Hepatocyte (in vitro differentiated cells): ENCODE data around the gene FBXO2. TPM values are rescaled to one million over a fixed set of nuclear protein-coding genes. Genes with fewer than 3 reads are reported as not detected.

Source experiments
- DNase-seq: peaks from one replicate; pipeline ENCODE4 v3.0.0-alpha.2; 2016; ENCODE audit warnings: low spot score
- H2AFZ ChIP-seq: fragments of 200-600 bp; sonication (generic); 2 replicates; pipeline ENCODE4 v1.6.0; 2016; ENCODE audit warnings: antibody characterized with exemption, mild to moderate bottlenecking
- H3K27ac ChIP-seq: fragments of 200-600 bp; sonication (generic); 2 replicates; pipeline ENCODE4 v1.5.1; 2016; ENCODE audit warnings: mild to moderate bottlenecking
- H3K27me3 ChIP-seq: fragments of 200-600 bp; sonication (generic); 2 replicates; pipeline ENCODE4 v1.6.1; 2016
- H3K36me3 ChIP-seq: fragments of 200-600 bp; sonication (generic); replicated peaks from 2 replicates; pipeline ENCODE4 v1.5.1; 2016; ENCODE audit warnings: low read depth; ENCODE audit not compliant: insufficient read depth
- H3K4me1 ChIP-seq: fragments of 200-600 bp; sonication (generic); 2 replicates; pipeline ENCODE4 v1.5.1; 2016; ENCODE audit warnings: mild to moderate bottlenecking, moderate library complexity; ENCODE audit not compliant: insufficient read depth
- H3K4me2 ChIP-seq: fragments of 200-600 bp; sonication (generic); 2 replicates; pipeline ENCODE4 v1.6.0; 2016
- H3K4me3 ChIP-seq: fragments of 200-600 bp; sonication (generic); 2 replicates; pipeline ENCODE4 v1.5.1; 2016; ENCODE audit warnings: mild to moderate bottlenecking
- H3K79me2 ChIP-seq: fragments of 200-600 bp; sonication (generic); 2 replicates; pipeline ENCODE4 v1.6.0; 2017; ENCODE audit warnings: mild to moderate bottlenecking
- H3K9me2 ChIP-seq: fragments of 200-600 bp; sonication (generic); replicated peaks from 2 replicates; pipeline ENCODE4 v1.6.0; 2017; ENCODE audit warnings: mild to moderate bottlenecking; ENCODE audit not compliant: insufficient read depth
- H3K9me3 ChIP-seq: fragments of 200-600 bp; sonication (generic); 2 replicates; pipeline ENCODE4 v1.5.1; 2016; ENCODE audit warnings: low read depth, mild to moderate bottlenecking
- H4K20me1 ChIP-seq: fragments of 200-600 bp; sonication (generic); 2 replicates; pipeline ENCODE4 v1.6.0; 2016; ENCODE audit warnings: mild to moderate bottlenecking; ENCODE audit not compliant: insufficient read depth, poor library complexity, severe bottlenecking
- EZH2 ChIP-seq: fragments of 200-600 bp; sonication (generic); IDR thresholded peaks from 2 replicates; pipeline ENCODE4 v1.6.1; 2016; ENCODE audit warnings: antibody characterized with exemption, mild to moderate bottlenecking, borderline replicate concordance
- EZH2phosphoT487 ChIP-seq: fragments of 200-600 bp; sonication (generic); IDR thresholded peaks from one replicate; pipeline ENCODE4 v1.6.1; 2018; ENCODE audit warnings: antibody characterized with exemption, mild to moderate bottlenecking, low read depth, moderate library complexity; ENCODE audit not compliant: unreplicated experiment, severe bottlenecking
- WGBS: methylation state at CpG from one replicate; pipeline ENCODE4 v1.1.6; 2016; ENCODE audit warnings: low lambda C conversion rate; ENCODE audit errors: missing lambda C conversion rate; 5-methylcytosine and 5-hydroxymethylcytosine counted together
- polyA plus RNA-seq: library from polyadenylated mRNA; unstranded; fragments of >200 nt; fragmentation: Nextera tagmentation; extraction: Ambion mirVana; gene quantifications from 2 replicates; pipeline ENCODE4 v1.2.1, GENCODE V29; 2016
- total RNA-seq: library from RNA; depleted of rRNA; stranded (reverse); fragments of >200 nt; gene quantifications from 2 replicates; pipeline ENCODE4 v1.2.3, GENCODE V29; 2014
- TF ChIP-seq, protein P1 (sequence below): fragments of 200-600 bp; sonication (generic); IDR thresholded peaks from 2 replicates; pipeline ENCODE4 v1.5.1; 2016; ENCODE audit warnings: antibody characterized with exemption, mild to moderate bottlenecking; ENCODE audit not compliant: poor library complexity

FBXO2 gene
- total and polyA plus RNA-seq, 2 experiments from 2014 or later = 134 to 339 TPM

DNA sequence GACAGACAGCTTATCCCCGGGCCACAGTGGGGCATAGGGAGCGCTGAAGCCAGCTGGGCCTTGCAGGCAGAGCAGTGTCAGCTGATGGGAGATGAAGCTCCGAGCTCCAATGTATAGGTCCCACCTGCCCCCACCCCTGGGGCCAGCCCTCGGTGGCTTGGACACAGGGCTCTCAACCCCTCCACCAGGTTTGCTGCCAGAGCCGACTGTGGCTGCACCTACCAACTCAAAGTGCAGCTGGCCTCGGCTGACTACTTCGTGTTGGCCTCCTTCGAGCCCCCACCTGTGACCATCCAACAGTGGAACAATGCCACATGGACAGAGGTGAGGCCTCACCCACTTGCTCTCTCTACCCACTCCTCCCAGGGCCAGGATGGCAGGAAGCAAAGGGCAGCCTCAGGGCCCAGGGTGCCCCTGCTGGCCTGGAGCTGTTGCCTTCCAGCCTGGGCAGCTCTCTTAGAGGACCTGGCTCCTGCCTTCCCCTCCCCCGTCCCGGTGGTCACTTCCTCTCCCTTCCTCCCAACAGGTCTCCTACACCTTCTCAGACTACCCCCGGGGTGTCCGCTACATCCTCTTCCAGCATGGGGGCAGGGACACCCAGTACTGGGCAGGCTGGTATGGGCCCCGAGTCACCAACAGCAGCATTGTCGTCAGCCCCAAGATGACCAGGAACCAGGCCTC, 19.0 kb upstream of the FBXO2 start:
- H3K9me3 ChIP-seq = no peaks in the 10 kb centered on the region
- DNase-seq = no peak
- no peaks in the 10 kb centered on the region for H3K9me2 ChIP-seq
- no peaks in the 10 kb centered on the region for H4K20me1 ChIP-seq
- no peaks in the 10 kb centered on the region for H3K27me3 ChIP-seq
- no peaks in the 10 kb centered on the region for H3K36me3 ChIP-seq
- WGBS = 93% methylated on average over 13 of the region's 14 CpGs
- H3K27ac ChIP-seq = no peak overlapping the region
- H3K4me1 ChIP-seq = peaks cover 6% of the 10 kb centered on the region
- no peaks in the 10 kb centered on the region for H3K79me2 ChIP-seq
- no peak for TF ChIP-seq EZH2phosphoT487
- no peak for TF ChIP-seq EZH2
- TF ChIP-seq, protein P1, sequence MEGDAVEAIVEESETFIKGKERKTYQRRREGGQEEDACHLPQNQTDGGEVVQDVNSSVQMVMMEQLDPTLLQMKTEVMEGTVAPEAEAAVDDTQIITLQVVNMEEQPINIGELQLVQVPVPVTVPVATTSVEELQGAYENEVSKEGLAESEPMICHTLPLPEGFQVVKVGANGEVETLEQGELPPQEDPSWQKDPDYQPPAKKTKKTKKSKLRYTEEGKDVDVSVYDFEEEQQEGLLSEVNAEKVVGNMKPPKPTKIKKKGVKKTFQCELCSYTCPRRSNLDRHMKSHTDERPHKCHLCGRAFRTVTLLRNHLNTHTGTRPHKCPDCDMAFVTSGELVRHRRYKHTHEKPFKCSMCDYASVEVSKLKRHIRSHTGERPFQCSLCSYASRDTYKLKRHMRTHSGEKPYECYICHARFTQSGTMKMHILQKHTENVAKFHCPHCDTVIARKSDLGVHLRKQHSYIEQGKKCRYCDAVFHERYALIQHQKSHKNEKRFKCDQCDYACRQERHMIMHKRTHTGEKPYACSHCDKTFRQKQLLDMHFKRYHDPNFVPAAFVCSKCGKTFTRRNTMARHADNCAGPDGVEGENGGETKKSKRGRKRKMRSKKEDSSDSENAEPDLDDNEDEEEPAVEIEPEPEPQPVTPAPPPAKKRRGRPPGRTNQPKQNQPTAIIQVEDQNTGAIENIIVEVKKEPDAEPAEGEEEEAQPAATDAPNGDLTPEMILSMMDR = no peak
- H3K4me2 ChIP-seq = no peak overlapping the region
- no peak overlapping the region for H3K4me3 ChIP-seq
- H2AFZ ChIP-seq = no peak overlapping the region

DNA sequence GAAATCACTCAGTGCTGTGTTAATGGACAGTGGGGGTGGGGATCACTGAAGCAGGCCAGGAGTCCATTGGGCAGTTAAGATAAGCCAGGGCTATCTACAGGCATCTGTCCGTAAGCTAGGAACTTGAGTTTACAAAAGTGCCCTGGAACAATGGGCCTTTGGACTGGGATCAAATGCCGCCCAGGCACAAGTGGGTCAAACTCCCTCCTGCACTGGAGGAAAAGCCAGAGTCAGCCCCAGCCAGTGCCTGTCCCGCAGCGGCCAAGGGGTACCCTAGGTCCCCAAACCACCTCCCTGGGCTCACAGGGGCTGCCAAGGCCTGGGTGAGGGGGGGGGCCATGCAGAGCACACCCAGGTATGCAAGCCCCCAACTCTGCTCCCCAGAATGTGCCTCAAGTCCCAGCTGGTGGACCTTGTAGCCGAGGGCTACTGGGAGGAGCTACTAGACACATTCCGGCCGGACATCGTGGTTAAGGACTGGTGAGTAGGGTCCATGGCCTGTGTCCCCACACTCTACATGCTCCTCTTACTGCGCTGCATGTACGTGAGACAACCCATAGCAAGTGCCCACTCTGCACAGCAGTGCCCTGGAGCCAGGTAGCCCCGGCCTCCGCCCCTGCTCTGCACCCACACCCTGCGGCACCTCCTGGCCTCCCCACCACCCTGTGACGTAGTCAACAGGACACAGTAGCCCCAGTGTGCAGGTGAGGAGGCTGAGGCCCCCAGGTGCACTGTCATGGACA, 17.5 kb upstream of the FBXO2 start:
- Histone ChIP-seq H3K4me2 (no peak overlapping the region), H3K27me3 (no peaks in the 10 kb centered on the region), H3K4me3 (no peak overlapping the region), H3K79me2 (no peaks in the 10 kb centered on the region), H3K27ac (peak overlapping the region; percentile 86), H4K20me1 (no peaks in the 10 kb centered on the region), H3K4me1 (peaks cover 6% of the 10 kb centered on the region), H3K36me3 (no peaks in the 10 kb centered on the region), H3K9me2 (no peaks in the 10 kb centered on the region), H3K9me3 (no peaks in the 10 kb centered on the region), H2AFZ (no peak overlapping the region)
- DNase-seq = peak; percentile 74
- TF ChIP-seq, protein P1 = no peak
- TF ChIP-seq EZH2phosphoT487 = no peak
- 79% methylated on average over 14 of the region's 14 CpGs for WGBS

DNA sequence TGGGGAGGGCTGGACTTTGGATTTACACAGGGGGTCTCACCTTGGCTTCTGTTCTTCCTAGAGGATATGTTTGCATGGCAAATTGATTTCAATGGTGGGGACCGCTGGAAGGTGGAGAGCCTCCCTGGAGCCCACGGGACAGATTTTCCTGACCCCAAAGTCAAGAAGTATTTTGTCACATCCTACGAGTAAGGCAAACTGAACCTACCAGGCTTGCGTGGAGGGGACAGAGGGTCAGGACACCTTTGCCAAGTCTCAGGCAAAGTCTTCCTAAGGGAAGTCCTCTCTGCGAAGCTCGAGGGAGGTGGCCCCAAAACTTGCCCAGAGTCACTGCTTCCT, 16.9 kb upstream of the FBXO2 start:
- Histone ChIP-seq H3K9me3 (no peaks in the 10 kb centered on the region), H3K9me2 (no peaks in the 10 kb centered on the region), H3K79me2 (no peaks in the 10 kb centered on the region), H3K4me2 (peak overlapping the region; percentile 46), H3K27me3 (no peaks in the 10 kb centered on the region), H3K36me3 (no peaks in the 10 kb centered on the region), H3K4me1 (peaks cover 6% of the 10 kb centered on the region), H3K4me3 (no peak overlapping the region), H3K27ac (peak overlapping the region; percentile 86), H4K20me1 (no peaks in the 10 kb centered on the region), H2AFZ (no peak overlapping the region)
- no peak for DNase-seq
- TF ChIP-seq EZH2 = no peak
- TF ChIP-seq EZH2phosphoT487 = no peak
- TF ChIP-seq, protein P1 = no peak
- WGBS = 61% methylated on average over 6 of the region's 6 CpGs
